HG03354 (cell line): ENCODE data around the gene ORC3.

Source experiments
- ATAC-seq: cut with Tn5 transposase; IDR thresholded peaks from one replicate; pipeline ENCODE4 v1.9.1; 2021; ENCODE audit warnings: mild to moderate bottlenecking; ENCODE audit not compliant: unreplicated experiment, poor library complexity, severe bottlenecking

Gene ORC3

GRCh38 chr6:87655824-87656223 is 65.9 kb downstream of the ORC3 start:
- no peak for ATAC-seq

GRCh38 chr6:87656857-87657256 is 66.9 kb downstream of the ORC3 start:
- ATAC-seq = peak; percentile 89

- ATAC-seq = no peak
Observed at GRCh38 chr6:87658516-87658915, 68.6 kb downstream of the ORC3 start.

DNA sequence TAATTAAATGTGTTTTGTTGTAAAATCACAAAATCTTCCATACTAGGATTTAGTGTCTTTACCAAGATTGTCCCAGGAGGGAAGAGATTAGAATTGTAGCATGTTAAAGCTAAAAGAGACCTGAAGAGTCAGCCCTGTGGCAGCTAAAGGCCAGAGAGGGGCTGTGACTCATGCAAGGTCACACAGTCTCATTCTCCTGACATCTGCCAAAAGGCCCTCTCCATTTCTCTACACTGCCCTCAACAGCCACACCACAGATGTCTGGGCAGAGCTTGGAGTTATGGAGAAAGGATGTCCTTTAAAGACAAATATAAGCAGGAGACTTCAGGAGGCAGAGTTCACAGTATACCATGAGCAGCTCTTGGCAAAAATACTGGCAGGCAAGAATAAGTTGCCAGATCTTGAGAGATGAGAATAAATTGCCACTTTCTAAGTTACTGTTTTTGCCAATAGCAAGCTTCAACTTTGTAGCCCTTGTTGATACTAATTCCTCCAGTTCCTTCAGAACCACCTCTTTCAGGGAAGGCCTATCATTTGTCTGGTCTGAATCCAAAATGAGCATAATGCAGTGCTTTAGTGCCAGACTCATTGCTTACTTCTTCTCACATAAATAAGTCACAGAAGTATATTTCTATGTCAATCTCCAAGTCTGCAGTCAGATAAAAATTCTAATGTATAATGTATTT is 70.4 kb downstream of the ORC3 start:
- ATAC-seq = no peak

GRCh38 chr6:87661016-87661415 is 71.1 kb downstream of the ORC3 start:
- no peak for ATAC-seq

GRCh38 chr6:87661503-87661902 is 71.6 kb downstream of the ORC3 start:
- ATAC-seq = no peak

DNA sequence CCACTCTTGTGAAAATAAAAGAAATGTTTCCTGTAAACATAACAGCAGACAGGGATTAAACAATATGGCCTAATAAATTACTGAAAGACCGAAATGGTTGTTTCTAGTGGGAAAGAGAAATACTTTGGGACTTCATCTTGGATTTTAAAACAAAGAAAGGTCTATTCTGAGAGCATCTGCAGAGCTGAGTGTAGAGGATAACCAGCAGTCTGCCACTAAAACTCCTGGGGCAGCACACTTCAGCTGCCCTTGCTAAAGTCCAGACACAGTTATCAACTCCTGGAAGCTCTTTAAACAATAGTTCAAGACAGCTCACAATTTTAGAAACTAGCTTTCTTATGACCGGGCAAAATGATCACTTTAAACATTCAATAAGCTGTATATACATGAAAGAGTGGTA is 73.5 kb downstream of the ORC3 start:
- no peak for ATAC-seq

GRCh38 chr6:87664921-87665485 is 75.1 kb downstream of the ORC3 start:
- ATAC-seq = no peak

- peak; percentile 80 for ATAC-seq
Observed at GRCh38 chr6:87667032-87667431, 77.1 kb downstream of the ORC3 start.

DNA sequence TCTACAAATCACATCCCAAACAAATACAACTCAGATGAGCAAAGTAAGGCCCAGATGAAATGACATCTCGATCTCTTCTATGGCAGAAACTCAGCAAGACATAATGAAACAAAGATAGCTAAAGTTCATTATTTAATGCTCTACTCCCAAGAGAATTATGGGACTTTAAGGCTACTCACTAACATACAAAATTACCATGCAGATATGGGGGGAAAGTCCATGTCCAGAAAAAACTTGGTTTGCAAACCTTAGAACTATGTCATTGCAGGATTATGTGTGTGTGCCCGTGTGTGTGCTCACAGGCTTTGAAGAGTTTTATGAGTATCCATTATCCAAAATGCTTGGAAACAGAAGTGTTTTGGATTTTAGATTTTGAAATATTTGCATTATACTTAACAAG is 78.1 kb downstream of the ORC3 start:
- no peak for ATAC-seq

DNA sequence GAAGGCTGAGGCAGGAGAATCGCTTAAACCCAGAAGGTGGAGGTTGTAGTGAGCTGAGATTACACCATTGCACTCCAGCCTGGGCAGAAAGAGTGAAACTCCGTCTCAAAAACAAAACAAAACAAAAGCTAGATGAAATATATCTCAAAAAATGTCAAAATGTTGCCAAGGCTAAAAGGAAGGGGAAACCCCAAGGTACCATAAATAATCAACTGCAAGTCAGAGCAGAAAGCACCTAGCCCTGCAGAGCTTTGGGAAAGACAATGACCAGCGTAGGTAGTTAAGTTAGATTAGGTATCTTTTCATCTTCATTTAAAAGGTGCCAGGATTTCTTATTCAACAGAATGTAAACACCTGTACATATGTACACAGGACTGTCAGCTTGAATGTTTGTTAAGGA is 79.1 kb downstream of the ORC3 start:
- ATAC-seq = no peak

DNA sequence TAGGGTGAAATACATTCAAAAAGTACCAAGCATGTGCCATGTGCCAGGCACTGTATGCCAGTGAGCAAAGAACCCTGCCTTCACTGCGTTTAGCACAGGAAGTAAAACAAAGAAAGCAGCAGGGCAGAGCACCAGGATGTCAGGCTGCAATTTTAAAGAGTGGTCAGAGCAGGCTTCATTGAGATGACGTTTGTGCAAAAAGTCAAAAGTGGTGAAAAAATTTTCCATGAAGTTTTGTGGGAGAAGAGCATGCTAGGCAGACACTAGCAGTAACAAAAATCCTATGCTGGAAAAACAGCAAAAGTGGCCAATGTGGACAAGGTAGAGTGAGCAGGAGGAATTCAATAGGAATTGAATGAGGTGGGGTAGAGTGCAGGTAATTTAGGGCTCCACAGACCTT is 80.8 kb downstream of the ORC3 start:
- no peak for ATAC-seq

DNA sequence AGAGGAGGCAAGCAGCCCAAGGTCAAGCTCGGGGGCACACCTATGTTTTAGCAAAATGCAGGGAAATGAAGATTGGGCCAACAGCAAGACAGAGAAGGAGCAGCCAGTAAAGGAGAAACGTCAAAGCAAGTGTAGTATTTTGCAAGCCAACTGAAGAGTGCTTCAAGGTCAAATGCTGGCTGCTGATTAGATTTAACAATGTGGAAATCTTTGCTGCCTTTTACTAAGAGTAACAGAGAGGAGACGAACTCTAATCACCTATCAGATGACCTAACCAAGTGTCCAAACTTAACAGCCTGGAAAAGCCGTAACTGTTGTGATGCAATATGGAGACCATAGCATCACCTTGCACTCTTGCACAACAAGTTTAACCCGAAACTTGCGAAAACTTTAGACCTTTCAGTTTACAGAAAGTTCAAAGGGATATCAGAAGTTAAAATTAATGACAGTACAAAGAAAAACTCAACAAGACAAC is 81.7 kb downstream of the ORC3 start:
- ATAC-seq = no peak

DNA sequence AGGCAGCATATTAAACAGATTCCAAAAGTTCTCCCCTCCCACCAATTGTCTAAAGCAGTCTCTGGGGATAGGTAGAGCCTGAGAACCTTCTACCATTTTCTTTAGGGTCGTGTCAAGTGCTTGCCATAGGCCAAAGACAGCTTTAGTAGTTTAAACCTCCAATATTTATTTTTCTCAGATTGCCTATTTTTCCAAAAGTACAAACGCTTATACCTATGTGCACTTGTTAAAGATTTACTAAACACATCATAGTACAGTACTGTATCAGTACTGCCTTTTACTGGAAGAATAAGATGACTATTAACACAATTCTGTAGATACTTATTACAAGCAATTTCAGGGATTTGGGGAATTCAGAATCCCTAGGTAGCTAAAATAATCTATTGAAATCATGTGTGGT is 82.7 kb downstream of the ORC3 start:
- ATAC-seq = no peak

DNA sequence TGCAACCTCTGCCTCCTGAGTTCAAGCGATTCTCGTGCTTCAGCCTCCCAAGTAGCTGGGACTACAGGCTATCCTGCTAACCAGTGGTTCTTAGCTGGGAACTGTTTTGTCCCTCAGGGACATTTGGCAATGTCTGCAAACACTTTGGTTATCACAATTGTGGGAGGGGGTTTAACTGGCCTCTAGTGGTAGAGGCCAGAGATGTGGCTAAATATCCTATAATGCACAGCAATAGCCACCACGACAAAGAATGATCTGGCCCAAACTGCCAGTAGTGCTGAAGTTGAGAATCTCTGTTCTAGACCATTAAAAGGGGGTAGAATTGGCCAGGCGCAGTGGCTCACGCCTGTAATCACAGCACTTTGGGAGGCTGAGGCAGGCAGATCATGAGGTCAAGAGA is 83.3 kb downstream of the ORC3 start:
- no peak for ATAC-seq

DNA sequence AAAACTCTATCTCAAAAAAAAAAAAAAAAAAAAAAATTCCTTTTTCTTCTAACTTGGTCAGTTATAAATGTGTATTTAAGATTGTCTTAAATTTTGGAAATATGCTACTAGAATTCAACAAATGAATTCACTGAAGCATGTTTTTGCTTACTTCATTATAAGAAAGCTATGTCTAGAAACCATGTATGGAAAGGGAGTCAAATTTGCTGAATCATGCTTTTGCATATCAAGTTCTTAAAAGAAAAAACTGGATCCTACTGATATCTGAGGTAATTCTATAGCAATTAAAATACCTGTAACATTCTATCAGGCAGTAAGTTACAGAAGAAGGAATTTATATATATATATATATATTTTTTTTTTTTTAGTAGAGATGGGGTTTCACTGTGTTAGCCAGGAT is 84.4 kb downstream of the ORC3 start:
- ATAC-seq = no peak

GRCh38 chr6:87675004-87675681 is 85.2 kb downstream of the ORC3 start:
- ATAC-seq = no peak

DNA sequence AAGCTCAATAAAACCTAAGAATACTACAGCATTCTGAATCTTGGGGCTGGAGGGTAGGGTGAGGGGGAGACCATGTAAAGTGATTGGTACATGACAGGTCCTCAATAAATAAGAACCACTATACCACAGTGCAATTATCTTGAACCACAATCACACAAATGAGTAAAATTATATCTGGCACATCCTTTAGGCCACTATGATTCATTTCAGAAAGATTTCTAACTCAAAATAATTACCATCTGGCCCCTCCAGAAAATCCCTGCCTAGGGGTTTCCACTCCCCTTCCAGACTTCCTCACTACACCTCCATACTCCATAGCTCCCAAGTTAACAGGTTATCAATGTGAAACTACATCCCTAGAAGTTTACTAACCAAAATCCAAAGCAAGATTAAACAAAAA is 92.4 kb downstream of the ORC3 start:
- ATAC-seq = peak; percentile 64

GRCh38 chr6:87683890-87684289 is 94.0 kb downstream of the ORC3 start:
- ATAC-seq = no peak

DNA sequence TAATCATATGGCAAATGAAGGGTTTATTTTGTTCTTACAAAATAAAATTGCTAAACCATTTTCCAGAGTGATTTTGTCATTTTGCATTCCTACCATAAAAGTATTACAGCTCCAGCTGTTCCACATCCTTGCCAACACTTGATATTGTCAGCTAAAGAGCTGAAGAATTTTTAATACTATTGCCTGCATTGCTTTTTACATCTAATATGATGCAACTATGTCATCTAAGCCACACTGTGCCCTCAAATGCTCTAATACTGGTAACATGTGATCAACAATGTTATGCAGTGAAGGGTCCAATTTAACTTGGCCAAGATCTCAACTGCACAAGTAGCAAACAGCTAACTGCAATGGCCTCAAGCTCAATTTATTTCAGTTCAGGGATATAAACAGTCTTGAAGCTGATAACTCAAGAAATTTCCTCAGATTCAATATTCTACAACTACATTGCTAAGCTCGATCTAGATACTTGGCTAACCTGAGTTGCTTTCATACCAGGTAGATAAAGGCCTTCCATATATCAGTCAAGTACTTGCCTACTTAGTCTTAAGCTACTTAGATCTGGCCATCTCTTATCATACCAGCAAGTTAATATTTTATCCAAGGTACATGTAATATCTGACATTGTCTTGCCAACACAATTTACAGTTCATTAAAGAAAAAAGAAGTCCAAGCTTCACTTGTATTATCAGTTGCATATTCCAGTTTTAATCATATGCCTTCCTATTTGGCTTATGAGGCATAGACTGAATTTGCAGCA is 95.1 kb downstream of the ORC3 start:
- no peak for ATAC-seq
